Activated gamma-delta T cell treated with Interleukin-2 at 50 U/mL for 16 hours (primary cell): ENCODE data around the gene FAM181A.

Source experiments
- DNase-seq: peaks from one replicate; pipeline ENCODE4 v3.0.0-alpha.2; 2020

The FAM181A gene

GRCh38 chr14:93965287-93965821, 38.2 kb downstream of the FAM181A start:
- no peak for DNase-seq

GRCh38 chr14:93965946-93966474, 38.9 kb downstream of the FAM181A start:
- DNase-seq = no peak

- no peak for DNase-seq
Observed at GRCh38 chr14:93967637-93968250, 40.6 kb downstream of the FAM181A start.

GRCh38 chr14:93969082-93969828, 42.1 kb downstream of the FAM181A start:
- no peak for DNase-seq

- DNase-seq = peak; percentile 75
Observed at GRCh38 chr14:93970585-93970964, 43.4 kb downstream of the FAM181A start.

GRCh38 chr14:93970965-93971634, 44.0 kb downstream of the FAM181A start:
- peak; percentile 54 for DNase-seq

GRCh38 chr14:93971635-93972027, 44.5 kb downstream of the FAM181A start:
- no peak for DNase-seq

GRCh38 chr14:93972618-93973205, 45.6 kb downstream of the FAM181A start:
- no peak for DNase-seq

- no peak for DNase-seq
Observed at GRCh38 chr14:93973607-93974006, 46.5 kb downstream of the FAM181A start.

GRCh38 chr14:93974299-93974698, 47.2 kb downstream of the FAM181A start:
- DNase-seq = no peak

GRCh38 chr14:93974833-93975232, 47.7 kb downstream of the FAM181A start:
- DNase-seq = no peak

GRCh38 chr14:93975791-93976476, 48.8 kb downstream of the FAM181A start:
- DNase-seq = no peak

GRCh38 chr14:93976477-93977057, 49.4 kb downstream of the FAM181A start, which contains the start of gene ASB2:
Gene ASB2, minus strand, starts transcription at chr14:93976570. Its CDS starts 12,031 bp downstream, at chr14:93964539.
- no peak for DNase-seq

- DNase-seq = no peak
Observed at GRCh38 chr14:93977171-93977570, 50.0 kb downstream of the FAM181A start.

GRCh38 chr14:93977790-93978581, 50.8 kb downstream of the FAM181A start:
- peak; percentile 72 for DNase-seq

GRCh38 chr14:93978735-93979134, 51.6 kb downstream of the FAM181A start:
- no peak for DNase-seq
